Measurements from ENCODE around the gene WDR77. TPM values are rescaled to one million over a fixed set of nuclear protein-coding genes. Genes with fewer than 3 reads are reported as not detected.

The WDR77 gene
- 60.9 and 65.0 TPM in 2 replicates for total RNA-seq

- peak within 1 kb of the TSS; percentile 98 for H3K27ac Mint-ChIP-seq
- intact Hi-C loops (cut with micrococcal nuclease) = loop anchor here (1.0 to 5.0 kb wide), 5 partner anchors 26 to 310 kb away; partner anchors contain the start of gene DDX20
- peak; percentile 98 for DNase-seq
- no peaks in the 10 kb centered on the region for H3K27me3 Mint-ChIP-seq
- H3K4me1 Mint-ChIP-seq = peaks cover 68% of the 10 kb centered on the region
- no peaks in the 10 kb centered on the region for H3K9me3 Mint-ChIP-seq
- H3K36me3 Mint-ChIP-seq (ENCODE audit: low read depth) = peaks cover 62% of the 10 kb centered on the region
- H3K4me3 Mint-ChIP-seq = peak within 1 kb of the TSS; percentile 100
Measured at GRCh38 chr1:111448918-111449702, at the start of gene WDR77, which contains the start of gene ATP5PB. Gene WDR77 (minus strand): TSS chr1:111449256. CDS start chr1:111449169, 87 bp downstream. Gene ATP5PB (plus strand): TSS chr1:111449464. CDS start chr1:111449542, 78 bp downstream.

GRCh38 chr1:111497592-111497991 is 48.5 kb upstream of the WDR77 start:
- intact Hi-C loops (cut with micrococcal nuclease) = loop anchor here (2.0 kb wide), 1 partner anchor 21 kb away; no protein-coding TSS in a partner anchor
- no peak for DNase-seq
- peaks cover 18% of the 10 kb centered on the region for H3K36me3 Mint-ChIP-seq (ENCODE audit: low read depth)
- peaks cover 22% of the 10 kb centered on the region for H3K4me1 Mint-ChIP-seq
- peak overlapping the region; percentile 42 for H3K27ac Mint-ChIP-seq
- H3K27me3 Mint-ChIP-seq = peaks cover 2% of the 10 kb centered on the region
- no peak overlapping the region for H3K4me3 Mint-ChIP-seq
- H3K9me3 Mint-ChIP-seq = peaks cover 33% of the 10 kb centered on the region

GRCh38 chr1:111496398-111496797 is 47.3 kb upstream of the WDR77 start:
- Mint-ChIP-seq H3K4me3 (no peak overlapping the region), H3K4me1 (peaks cover 22% of the 10 kb centered on the region), H3K9me3 (peaks cover 33% of the 10 kb centered on the region), H3K36me3 (ENCODE audit: low read depth) (peaks cover 18% of the 10 kb centered on the region), H3K27ac (peak overlapping the region; percentile 48), H3K27me3 (peaks cover 2% of the 10 kb centered on the region)
- intact Hi-C loops (cut with micrococcal nuclease) = loop anchor here (2.0 kb wide), 1 partner anchor 20 kb away; no protein-coding TSS in a partner anchor
- DNase-seq = no peak

DNA sequence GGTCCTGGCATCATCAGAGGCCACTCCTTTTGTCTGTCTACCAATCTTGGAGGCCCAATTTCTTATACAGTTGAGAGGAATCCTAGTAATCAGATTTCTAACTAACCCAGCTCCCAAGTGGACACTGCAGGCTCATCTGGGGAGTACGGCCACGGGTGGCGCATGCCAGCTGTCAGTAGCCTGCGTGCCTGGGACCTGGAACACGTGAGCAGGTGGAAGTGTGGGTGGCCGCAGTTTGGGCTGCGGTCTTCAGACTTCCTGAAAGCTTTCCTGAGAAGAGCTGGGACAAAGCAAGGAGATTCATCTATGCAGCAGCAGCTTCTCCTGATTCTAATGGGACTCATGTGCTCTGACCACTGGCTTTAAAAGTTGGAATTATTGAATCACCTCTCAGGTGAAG is 42.0 kb upstream of the WDR77 start:
- peaks cover 20% of the 10 kb centered on the region for H3K9me3 Mint-ChIP-seq
- intact Hi-C loops (cut with micrococcal nuclease) = no loop called here
- H3K4me1 Mint-ChIP-seq = peaks cover 3% of the 10 kb centered on the region
- H3K36me3 Mint-ChIP-seq (ENCODE audit: low read depth) = peaks cover 8% of the 10 kb centered on the region
- H3K27ac Mint-ChIP-seq = no peak overlapping the region
- peaks cover 5% of the 10 kb centered on the region for H3K27me3 Mint-ChIP-seq
- H3K4me3 Mint-ChIP-seq = no peak overlapping the region
- no peak for DNase-seq

DNA sequence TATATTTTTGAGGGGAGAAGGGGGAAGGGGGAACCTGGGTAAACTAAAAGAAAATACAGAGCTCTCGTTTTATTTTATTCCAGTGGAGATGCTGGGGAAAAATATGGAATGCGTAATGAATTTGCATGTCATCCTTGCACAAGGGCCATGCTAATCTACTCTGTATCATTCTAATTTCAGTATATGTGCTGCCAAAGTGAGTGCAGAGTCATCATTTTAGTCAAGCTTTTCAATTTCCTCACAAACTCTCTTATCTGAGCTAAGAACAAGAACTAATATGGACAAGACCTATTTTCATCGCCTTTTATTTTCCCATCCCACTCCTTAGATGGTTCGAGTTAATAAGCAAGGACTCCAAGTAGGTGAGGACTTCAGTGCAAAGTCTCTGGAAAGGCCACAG is 41.2 kb upstream of the WDR77 start:
- intact Hi-C loops (cut with micrococcal nuclease) = no loop called here
- H3K4me1 Mint-ChIP-seq = no peaks in the 10 kb centered on the region
- H3K27ac Mint-ChIP-seq = no peak overlapping the region
- H3K27me3 Mint-ChIP-seq = peaks cover 5% of the 10 kb centered on the region
- H3K4me3 Mint-ChIP-seq = no peak overlapping the region
- peaks cover 19% of the 10 kb centered on the region for H3K9me3 Mint-ChIP-seq
- H3K36me3 Mint-ChIP-seq (ENCODE audit: low read depth) = peaks cover 5% of the 10 kb centered on the region
- DNase-seq = no peak

- Mint-ChIP-seq H3K9me3 (peaks cover 12% of the 10 kb centered on the region), H3K4me1 (no peaks in the 10 kb centered on the region), H3K27ac (no peak overlapping the region), H3K36me3 (ENCODE audit: low read depth) (no peaks in the 10 kb centered on the region), H3K4me3 (no peak overlapping the region), H3K27me3 (peaks cover 5% of the 10 kb centered on the region)
- intact Hi-C loops (cut with micrococcal nuclease) = no loop called here
- DNase-seq = no peak
Measured at GRCh38 chr1:111489604-111490003, 40.5 kb upstream of the WDR77 start.

DNA sequence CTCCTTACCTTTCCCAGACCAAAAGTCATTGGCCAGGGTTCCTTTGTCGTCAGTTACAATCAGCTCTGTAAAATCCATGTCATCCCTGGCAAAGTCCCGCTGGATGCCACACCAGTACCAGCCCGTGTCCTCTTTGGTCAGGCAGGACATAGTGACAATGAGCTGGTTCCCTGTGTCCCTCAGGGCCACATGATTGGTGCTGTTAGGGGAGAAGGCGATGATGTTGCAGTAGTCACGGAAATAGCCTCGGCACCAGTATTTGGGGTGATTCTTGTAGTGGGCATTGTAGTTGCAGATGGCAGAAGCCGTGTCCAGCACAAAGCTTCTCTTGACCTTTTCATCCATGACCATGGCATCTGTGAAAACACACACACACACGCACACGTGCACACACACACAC is 39.6 kb upstream of the WDR77 start:
- intact Hi-C loops (cut with micrococcal nuclease) = no loop called here
- DNase-seq = no peak
- H3K4me1 Mint-ChIP-seq = no peaks in the 10 kb centered on the region
- peaks cover 4% of the 10 kb centered on the region for H3K9me3 Mint-ChIP-seq
- no peak overlapping the region for H3K4me3 Mint-ChIP-seq
- H3K27me3 Mint-ChIP-seq = peaks cover 8% of the 10 kb centered on the region
- no peak overlapping the region for H3K27ac Mint-ChIP-seq
- H3K36me3 Mint-ChIP-seq (ENCODE audit: low read depth) = no peaks in the 10 kb centered on the region

DNA sequence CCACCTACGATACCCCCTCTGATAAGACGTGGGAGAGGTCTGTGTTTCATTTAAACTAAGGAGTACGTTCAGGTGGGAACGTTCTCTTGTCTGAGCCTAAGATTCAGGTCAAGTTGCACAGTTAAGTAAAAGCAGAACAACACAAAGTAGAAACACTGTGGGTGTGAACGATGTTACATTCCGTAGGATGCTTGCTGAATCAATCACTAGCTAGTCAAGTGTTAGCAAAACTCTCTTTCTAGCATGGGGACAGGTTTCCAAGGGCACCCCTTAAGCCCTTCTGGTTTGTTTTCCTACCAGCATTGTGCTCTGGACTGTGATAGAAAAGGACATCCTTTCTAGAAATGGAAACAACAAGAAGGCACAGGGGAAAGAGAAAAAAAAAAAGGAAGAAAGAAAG is 38.1 kb upstream of the WDR77 start:
- Mint-ChIP-seq H3K4me3 (no peak overlapping the region), H3K9me3 (no peaks in the 10 kb centered on the region), H3K27ac (no peak overlapping the region), H3K36me3 (ENCODE audit: low read depth) (no peaks in the 10 kb centered on the region), H3K27me3 (peaks cover 14% of the 10 kb centered on the region), H3K4me1 (peaks cover 5% of the 10 kb centered on the region)
- intact Hi-C loops (cut with micrococcal nuclease) = no loop called here
- DNase-seq = no peak

DNA sequence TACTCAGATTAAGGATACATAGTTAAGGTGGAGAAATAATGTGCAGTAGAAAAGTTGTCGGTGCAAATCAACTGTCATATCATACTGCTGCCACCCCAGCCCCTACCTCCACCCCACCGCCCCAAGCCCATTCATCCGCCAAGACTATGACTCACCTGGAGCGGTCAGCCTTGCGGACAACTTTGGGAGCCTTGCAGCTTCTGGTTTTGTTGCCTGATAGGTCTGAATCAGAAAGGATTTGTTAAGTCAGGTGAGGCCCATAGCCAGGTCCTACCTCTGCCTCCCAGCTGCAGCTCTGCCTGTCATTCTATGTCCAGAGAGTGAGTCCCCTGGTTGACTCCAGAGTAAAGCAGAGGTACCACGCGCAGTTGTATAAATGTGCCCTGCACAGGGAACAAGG is 37.4 kb upstream of the WDR77 start:
- H3K4me1 Mint-ChIP-seq = peaks cover 8% of the 10 kb centered on the region

DNA sequence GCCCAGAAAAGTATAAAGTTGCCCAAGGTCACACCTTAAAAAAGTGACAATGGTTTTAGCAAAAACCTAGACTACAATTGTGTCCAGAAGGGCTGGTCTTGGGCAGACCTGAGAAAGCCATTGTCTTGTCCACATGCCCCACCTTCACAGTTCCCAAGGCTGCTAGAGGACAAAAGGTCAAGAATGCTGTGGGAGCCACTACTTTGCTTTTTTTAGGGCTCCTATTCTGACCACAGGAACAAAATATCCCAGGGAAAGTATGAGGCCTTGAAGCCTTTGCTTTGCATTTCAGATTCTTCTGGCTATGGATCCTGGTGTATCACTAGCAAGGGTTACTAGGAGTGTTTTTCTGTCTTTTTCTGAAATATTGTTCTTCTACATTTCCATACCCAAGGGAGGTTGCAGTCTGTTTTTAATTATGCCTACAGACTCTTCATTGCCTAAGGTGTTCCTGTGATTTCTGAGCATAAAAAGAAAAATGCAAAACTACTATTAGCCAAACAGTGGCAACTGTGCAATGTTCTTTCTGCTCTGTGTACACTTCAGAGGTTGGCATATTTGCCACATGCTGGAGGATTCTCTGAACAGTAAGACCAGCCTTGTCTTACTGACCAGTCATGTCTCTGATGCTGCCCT is 35.5 kb upstream of the WDR77 start:
- Mint-ChIP-seq H3K27me3 (peaks cover 15% of the 10 kb centered on the region), H3K36me3 (ENCODE audit: low read depth) (no peaks in the 10 kb centered on the region), H3K4me1 (peaks cover 8% of the 10 kb centered on the region), H3K9me3 (no peaks in the 10 kb centered on the region), H3K4me3 (no peak overlapping the region), H3K27ac (no peak overlapping the region)
- DNase-seq = no peak
- intact Hi-C loops (cut with micrococcal nuclease) = no loop called here

More for the DNA sequence above, 37.4 kb upstream of the WDR77 start:
- Mint-ChIP-seq H3K27me3 (peaks cover 14% of the 10 kb centered on the region), H3K27ac (no peak overlapping the region), H3K9me3 (no peaks in the 10 kb centered on the region), H3K36me3 (ENCODE audit: low read depth) (no peaks in the 10 kb centered on the region), H3K4me3 (no peak overlapping the region)
- intact Hi-C loops (cut with micrococcal nuclease) = no loop called here
- DNase-seq = no peak

- no peaks in the 10 kb centered on the region for H3K36me3 Mint-ChIP-seq (ENCODE audit: low read depth)
- intact Hi-C loops (cut with micrococcal nuclease) = no loop called here
- no peak overlapping the region for H3K4me3 Mint-ChIP-seq
- H3K27me3 Mint-ChIP-seq = peaks cover 15% of the 10 kb centered on the region
- no peak overlapping the region for H3K27ac Mint-ChIP-seq
- H3K4me1 Mint-ChIP-seq = peaks cover 8% of the 10 kb centered on the region
- H3K9me3 Mint-ChIP-seq = no peaks in the 10 kb centered on the region
- no peak for DNase-seq
Measured at GRCh38 chr1:111483876-111484275, 34.8 kb upstream of the WDR77 start.

DNA sequence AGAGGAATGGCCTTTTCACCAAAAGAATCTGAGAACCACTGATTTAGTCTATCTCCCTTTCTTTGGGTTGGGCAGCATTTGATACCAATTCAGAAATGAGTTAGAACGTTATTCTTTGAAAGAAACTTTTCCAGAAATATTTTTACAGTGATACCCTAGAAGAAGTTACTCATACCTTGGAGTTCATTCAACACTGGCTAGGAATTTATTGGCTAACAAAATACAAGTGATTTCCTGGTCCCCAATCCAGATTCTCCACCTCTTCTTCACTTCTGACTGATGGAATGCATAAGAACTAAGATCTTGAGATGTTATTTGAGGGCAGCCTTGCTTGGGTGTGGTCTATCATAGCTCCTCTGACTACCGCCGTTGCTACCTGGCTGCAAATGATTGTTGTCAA is 34.1 kb upstream of the WDR77 start:
- Mint-ChIP-seq H3K27ac (no peak overlapping the region), H3K27me3 (peaks cover 15% of the 10 kb centered on the region), H3K4me3 (no peak overlapping the region), H3K36me3 (ENCODE audit: low read depth) (peaks cover 3% of the 10 kb centered on the region), H3K9me3 (peaks cover under 1% of the 10 kb centered on the region), H3K4me1 (peaks cover 8% of the 10 kb centered on the region)
- DNase-seq = no peak
- intact Hi-C loops (cut with micrococcal nuclease) = no loop called here

GRCh38 chr1:111481387-111482221 is 32.5 kb upstream of the WDR77 start:
- intact Hi-C loops (cut with micrococcal nuclease) = loop anchor here (1.0 kb wide), 2 partner anchors 266 to 288 kb away; no protein-coding TSS in a partner anchor
- DNase-seq = peak; percentile 89
- H3K27me3 Mint-ChIP-seq = peaks cover 16% of the 10 kb centered on the region
- no peak overlapping the region for H3K27ac Mint-ChIP-seq
- H3K36me3 Mint-ChIP-seq (ENCODE audit: low read depth) = peaks cover 8% of the 10 kb centered on the region
- no peak overlapping the region for H3K4me3 Mint-ChIP-seq
- H3K4me1 Mint-ChIP-seq = peaks cover 23% of the 10 kb centered on the region
- H3K9me3 Mint-ChIP-seq = peaks cover 5% of the 10 kb centered on the region

All from activated CD4-positive, alpha-beta T cell treated with anti-CD3 and anti-CD28 coated beads, Interleukin-2, amount 10 ng/mL, durations not matched to agents 24 days and 14 days (primary cell).